Measurements from ENCODE around the gene GABRA5. TPM values are rescaled to one million over a fixed set of nuclear protein-coding genes. Genes with fewer than 3 reads are reported as not detected.

GABRA5 gene
- total RNA-seq, 1 experiment from 2014 or later = not detected

GRCh38 chr15:26890451-26890850, 23.6 kb downstream of the GABRA5 start:
- DNase-seq (ENCODE audit: low read depth, low spot score) = no peak
- Histone ChIP-seq H3K27me3 (ENCODE audit: control insufficient read depth, insufficient read depth, low read length) (no peaks in the 10 kb centered on the region), H3K4me3 (ENCODE audit: low read depth in 2 of 2, low read length in 2 of 2) (no peak overlapping the region), H3K27ac (ENCODE audit: low read length) (no peak overlapping the region), H3K36me3 (ENCODE audit: control insufficient read depth, insufficient read depth, low read length) (no peaks in the 10 kb centered on the region), H3K4me1 (ENCODE audit: control insufficient read depth, insufficient read depth, low read length) (peaks cover 4% of the 10 kb centered on the region), H3K9me3 (ENCODE audit: control insufficient read depth, insufficient read depth, low read depth, low read length) (no peaks in the 10 kb centered on the region)
- intact Hi-C loops (cut with micrococcal nuclease; ENCODE audit: unreplicated experiment) (no loop called here), in situ Hi-C loops (cut with HindIII; ENCODE audit: low pct_unique_long_range_greater_than_20kb, low sequenced_read_pairs) (no loop called here)
- no TSS peak for BruUV-seq (replicated peaks)
- ATAC-seq = no peak
- TF ChIP-seq REST (IDR thresholded peaks at IDR 0.05; ENCODE audit: insufficient read depth in 1 of 2, low read depth in 2 of 2, low read length in 1 of 2) (no peak), CTCF (IDR thresholded peaks at IDR 0.05) (no peak)
- ChIA-PET CTCF (no interaction called here), POLR2A (no interaction called here)

- no peaks in the 10 kb centered on the region for H3K36me3 ChIP-seq (ENCODE audit: control insufficient read depth, insufficient read depth, low read length)
- no TSS peak for BruUV-seq (replicated peaks)
- ChIA-PET CTCF (interaction anchor here (0.5 to 1.1 kb wide), 3 partner anchors 127 to 1225 kb away, joined by 3 to 5 read pairs (median 4); no protein-coding TSS in a partner anchor), POLR2A (no interaction called here)
- peaks cover 4% of the 10 kb centered on the region for H3K4me1 ChIP-seq (ENCODE audit: control insufficient read depth, insufficient read depth, low read length)
- H3K27ac ChIP-seq (ENCODE audit: low read length) = no peak overlapping the region
- ATAC-seq (no peak), DNase-seq (ENCODE audit: low read depth, low spot score) (no peak)
- no peak overlapping the region for H3K4me3 ChIP-seq (ENCODE audit: low read depth in 2 of 2, low read length in 2 of 2)
- in situ Hi-C loops (cut with HindIII; ENCODE audit: low pct_unique_long_range_greater_than_20kb, low sequenced_read_pairs) (no loop called here), intact Hi-C loops (cut with micrococcal nuclease; ENCODE audit: unreplicated experiment) (no loop called here)
- no peaks in the 10 kb centered on the region for H3K9me3 ChIP-seq (ENCODE audit: control insufficient read depth, insufficient read depth, low read depth, low read length)
- no peaks in the 10 kb centered on the region for H3K27me3 ChIP-seq (ENCODE audit: control insufficient read depth, insufficient read depth, low read length)
- TF ChIP-seq TCF7L2 (IDR thresholded peaks at IDR 0.05; ENCODE audit: low read depth, low read length) = no peak
Measured at GRCh38 chr15:26890988-26891387, 24.1 kb downstream of the GABRA5 start.

GRCh38 chr15:26891448-26892181, 24.8 kb downstream of the GABRA5 start:
- ATAC-seq (peak; percentile 86), DNase-seq (ENCODE audit: low read depth, low spot score) (peak; percentile 5)
- no TSS peak for BruUV-seq (replicated peaks)
- POLR2A ChIA-PET = no interaction called here
- Histone ChIP-seq H3K4me1 (ENCODE audit: control insufficient read depth, insufficient read depth, low read length) (peaks cover 4% of the 10 kb centered on the region), H3K36me3 (ENCODE audit: control insufficient read depth, insufficient read depth, low read length) (no peaks in the 10 kb centered on the region), H3K9me3 (ENCODE audit: control insufficient read depth, insufficient read depth, low read depth, low read length) (no peaks in the 10 kb centered on the region), H3K27ac (ENCODE audit: low read length) (no peak overlapping the region), H3K4me3 (ENCODE audit: low read depth in 2 of 2, low read length in 2 of 2) (no peak overlapping the region), H3K27me3 (ENCODE audit: control insufficient read depth, insufficient read depth, low read length) (no peaks in the 10 kb centered on the region)
- TF ChIP-seq CTCF (IDR thresholded peaks at IDR 0.05) (peak; percentile 86), SIN3A (IDR thresholded peaks at IDR 0.05; ENCODE audit: borderline replicate concordance, insufficient read depth, low read depth, low read length) (no peak)
- in situ Hi-C loops (cut with HindIII; ENCODE audit: low pct_unique_long_range_greater_than_20kb, low sequenced_read_pairs) = no loop called here
- intact Hi-C loops (cut with micrococcal nuclease; ENCODE audit: unreplicated experiment) = no loop called here
- CTCF ChIA-PET = interaction anchor here (0.5 to 1.1 kb wide), 4 partner anchors 125 to 1225 kb away, joined by 3 to 5 read pairs (median 4); no protein-coding TSS in a partner anchor

Data from Panc1 (cell line).